ENCODE results near the gene CNTNAP5.

GRCh38 chr2:124024561-124025170, 421 bp upstream of the CNTNAP5 start:
- TF ChIP-seq POLR2AphosphoS5 (IDR thresholded peaks at IDR 0.05): no peak
- TF ChIP-seq, protein P1, sequence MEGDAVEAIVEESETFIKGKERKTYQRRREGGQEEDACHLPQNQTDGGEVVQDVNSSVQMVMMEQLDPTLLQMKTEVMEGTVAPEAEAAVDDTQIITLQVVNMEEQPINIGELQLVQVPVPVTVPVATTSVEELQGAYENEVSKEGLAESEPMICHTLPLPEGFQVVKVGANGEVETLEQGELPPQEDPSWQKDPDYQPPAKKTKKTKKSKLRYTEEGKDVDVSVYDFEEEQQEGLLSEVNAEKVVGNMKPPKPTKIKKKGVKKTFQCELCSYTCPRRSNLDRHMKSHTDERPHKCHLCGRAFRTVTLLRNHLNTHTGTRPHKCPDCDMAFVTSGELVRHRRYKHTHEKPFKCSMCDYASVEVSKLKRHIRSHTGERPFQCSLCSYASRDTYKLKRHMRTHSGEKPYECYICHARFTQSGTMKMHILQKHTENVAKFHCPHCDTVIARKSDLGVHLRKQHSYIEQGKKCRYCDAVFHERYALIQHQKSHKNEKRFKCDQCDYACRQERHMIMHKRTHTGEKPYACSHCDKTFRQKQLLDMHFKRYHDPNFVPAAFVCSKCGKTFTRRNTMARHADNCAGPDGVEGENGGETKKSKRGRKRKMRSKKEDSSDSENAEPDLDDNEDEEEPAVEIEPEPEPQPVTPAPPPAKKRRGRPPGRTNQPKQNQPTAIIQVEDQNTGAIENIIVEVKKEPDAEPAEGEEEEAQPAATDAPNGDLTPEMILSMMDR (IDR thresholded peaks at IDR 0.05): no peak
- TF ChIP-seq POLR2A (IDR thresholded peaks at IDR 0.05): no peak
